Measurements from ENCODE around the gene CCDC81. TPM values are rescaled to one million over a fixed set of nuclear protein-coding genes. Genes with fewer than 3 reads are reported as not detected.
"Not testable (repeated sequence)": the region's sequence is repeated elsewhere in the genome, so short reads cannot be mapped to it uniquely, and the experiment has no call there.

The CCDC81 gene
- total RNA-seq, 2 experiments from 2014 or later = 0.27 to 0.47 TPM

- no peaks in the 10 kb centered on the region for H3K9me3 Mint-ChIP-seq
- DNase-seq (no peak), ATAC-seq (ENCODE audit: poor library complexity) (no peak)
- H3K4me3 Mint-ChIP-seq = no peak overlapping the region
- ChIA-PET CTCF (no interaction called here), POLR2A (no interaction called here)
- intact Hi-C loops (cut with DNase I, micrococcal nuclease) = no loop called here
- Histone ChIP-seq H3K9me3 (ENCODE audit: control insufficient read depth in 1 of 2, insufficient read depth in 1 of 2, low read length in 2 of 2) (peaks cover 0 to 5% of the 10 kb centered on the region in 2 experiments), H3K36me3 (ENCODE audit: insufficient read depth, low read length) (peaks cover 34% of the 10 kb centered on the region), H3K27ac (ENCODE audit: low read depth in 1 of 2, low read length in 2 of 2) (no peak overlapping the region), H3K4me1 (ENCODE audit: insufficient read depth, low read length) (no peaks in the 10 kb centered on the region), H3K27me3 (ENCODE audit: control insufficient read depth in 1 of 2, insufficient read depth in 2 of 2, low read length in 2 of 2) (no peaks in the 10 kb centered on the region), H3K4me3 (ENCODE audit: low read length) (no peak overlapping the region)
- H3K4me1 Mint-ChIP-seq (ENCODE audit: low read depth) = peaks cover 19% of the 10 kb centered on the region
- no peaks in the 10 kb centered on the region for H3K27me3 Mint-ChIP-seq
- H3K36me3 Mint-ChIP-seq (ENCODE audit: low read depth) = peaks cover 86% of the 10 kb centered on the region
- no peak overlapping the region for H3K27ac Mint-ChIP-seq
- no peak for TF ChIP-seq CTCF (IDR thresholded peaks at IDR 0.05)
These were observed 33.3 kb upstream of the CCDC81 start for GRCh38 chr11:86341382-86341781.

GRCh38 chr11:86346513-86346912, 28.2 kb upstream of the CCDC81 start:
- no peaks in the 10 kb centered on the region for H3K9me3 Mint-ChIP-seq
- ChIA-PET POLR2A (no interaction called here), CTCF (no interaction called here)
- ATAC-seq (ENCODE audit: poor library complexity) (no peak), DNase-seq (no peak)
- no peak overlapping the region for H3K4me3 Mint-ChIP-seq
- no peak overlapping the region for H3K27ac Mint-ChIP-seq
- H3K36me3 Mint-ChIP-seq (ENCODE audit: low read depth) = peaks cover 52% of the 10 kb centered on the region
- Histone ChIP-seq H3K27me3 (ENCODE audit: control insufficient read depth in 1 of 2, insufficient read depth in 2 of 2, low read length in 2 of 2) (no peaks in the 10 kb centered on the region), H3K4me1 (ENCODE audit: insufficient read depth, low read length) (no peaks in the 10 kb centered on the region), H3K4me3 (ENCODE audit: low read length) (no peak overlapping the region), H3K27ac (ENCODE audit: low read depth in 1 of 2, low read length in 2 of 2) (no peak overlapping the region), H3K9me3 (ENCODE audit: control insufficient read depth in 1 of 2, insufficient read depth in 1 of 2, low read length in 2 of 2) (no peaks in the 10 kb centered on the region), H3K36me3 (ENCODE audit: insufficient read depth, low read length) (peaks cover 20% of the 10 kb centered on the region)
- intact Hi-C loops (cut with DNase I, micrococcal nuclease) = no loop called here
- H3K27me3 Mint-ChIP-seq = no peaks in the 10 kb centered on the region
- H3K4me1 Mint-ChIP-seq (ENCODE audit: low read depth) = peaks cover 11% of the 10 kb centered on the region
- no peak for TF ChIP-seq CTCF (IDR thresholded peaks at IDR 0.05)

GRCh38 chr11:86355256-86355655, 19.4 kb upstream of the CCDC81 start:
- TF ChIP-seq CTCF (IDR thresholded peaks at IDR 0.05) = no peak
- Mint-ChIP-seq H3K27me3 (no peaks in the 10 kb centered on the region), H3K27ac (no peak overlapping the region), H3K36me3 (ENCODE audit: low read depth) (no peaks in the 10 kb centered on the region), H3K9me3 (no peaks in the 10 kb centered on the region), H3K4me1 (ENCODE audit: low read depth) (no peaks in the 10 kb centered on the region), H3K4me3 (no peak overlapping the region)
- Histone ChIP-seq H3K36me3 (ENCODE audit: insufficient read depth, low read length) (no peaks in the 10 kb centered on the region), H3K27ac (ENCODE audit: low read depth in 1 of 2, low read length in 2 of 2) (no peak overlapping the region), H3K27me3 (ENCODE audit: control insufficient read depth in 1 of 2, insufficient read depth in 2 of 2, low read length in 2 of 2) (no peaks in the 10 kb centered on the region), H3K4me1 (ENCODE audit: insufficient read depth, low read length) (no peaks in the 10 kb centered on the region), H3K9me3 (ENCODE audit: control insufficient read depth in 1 of 2, insufficient read depth in 1 of 2, low read length in 2 of 2) (no peaks in the 10 kb centered on the region), H3K4me3 (ENCODE audit: low read length) (no peak overlapping the region)
- intact Hi-C loops (cut with DNase I, micrococcal nuclease) = no loop called here
- DNase-seq = no peak
- ChIA-PET POLR2A (no interaction called here), CTCF (no interaction called here)
- no peak for ATAC-seq (ENCODE audit: poor library complexity)

- H3K4me1 ChIP-seq (ENCODE audit: insufficient read depth, low read length); H3K27ac ChIP-seq (ENCODE audit: low read depth in 1 of 2, low read length in 2 of 2); H3K9me3 ChIP-seq (ENCODE audit: control insufficient read depth in 1 of 2, insufficient read depth in 1 of 2, low read length in 2 of 2); intact Hi-C loops (cut with DNase I, micrococcal nuclease); H3K9me3 Mint-ChIP-seq; POLR2A ChIA-PET; H3K27me3 Mint-ChIP-seq; CTCF ChIA-PET; H3K27ac Mint-ChIP-seq; H3K4me1 Mint-ChIP-seq (ENCODE audit: low read depth); H3K36me3 ChIP-seq (ENCODE audit: insufficient read depth, low read length); H3K4me3 ChIP-seq (ENCODE audit: low read length); ATAC-seq (ENCODE audit: poor library complexity); DNase-seq; H3K4me3 Mint-ChIP-seq; H3K27me3 ChIP-seq (ENCODE audit: control insufficient read depth in 1 of 2, insufficient read depth in 2 of 2, low read length in 2 of 2); H3K36me3 Mint-ChIP-seq (ENCODE audit: low read depth): not testable (repeated sequence)
These were observed 17.3 kb upstream of the CCDC81 start for GRCh38 chr11:86357412-86357811.
